SKM-1 treated with dmso at 0.1 percent for 144 hours (cell line): Measurements from ENCODE around the gene DENND6A.
A peak's percentile ranks its signal among the peaks of the same experiment; 100 is the strongest.

Source experiments
- DNase-seq: peaks from one replicate; lab custom pipeline; 2025; ENCODE audit not compliant: unreplicated experiment; lab: John Stamatoyannopoulos, UW

DENND6A gene

GRCh38 chr3:57696801-57697321 is 4.0 kb upstream of the DENND6A start:
- DNase-seq, result no peak

- DNase-seq, result no peak
Measured at GRCh38 chr3:57694146-57694545, 1.3 kb upstream of the DENND6A start.

- DNase-seq, result peak; percentile 70
Measured at GRCh38 chr3:57692133-57692395, 813 bp downstream of the DENND6A start.

- no peak for DNase-seq
Measured at GRCh38 chr3:57691411-57692132, 1.3 kb downstream of the DENND6A start.

- DNase-seq, result no peak
Measured at GRCh38 chr3:57689367-57690053, 3.4 kb downstream of the DENND6A start.

GRCh38 chr3:57688291-57688690 is 4.6 kb downstream of the DENND6A start:
- no peak for DNase-seq

- no peak for DNase-seq
Measured at GRCh38 chr3:57683286-57683685, 9.6 kb downstream of the DENND6A start.

GRCh38 chr3:57682284-57682683 is 10.6 kb downstream of the DENND6A start:
- no peak for DNase-seq

- no peak for DNase-seq
Measured at GRCh38 chr3:57681691-57682090, 11.2 kb downstream of the DENND6A start.

GRCh38 chr3:57680046-57680445 is 12.8 kb downstream of the DENND6A start:
- no peak for DNase-seq

- DNase-seq, result no peak
Measured at GRCh38 chr3:57675530-57675929, 17.3 kb downstream of the DENND6A start.

- DNase-seq, result peak; percentile 11
Measured at GRCh38 chr3:57673156-57673555, 19.7 kb downstream of the DENND6A start.

GRCh38 chr3:57670543-57670942 is 22.3 kb downstream of the DENND6A start:
- no peak for DNase-seq

- DNase-seq, result no peak
Measured at GRCh38 chr3:57661404-57661803, 31.5 kb downstream of the DENND6A start.

- DNase-seq, result no peak
Measured at GRCh38 chr3:57659806-57660439, 33.0 kb downstream of the DENND6A start.

GRCh38 chr3:57659004-57659673 is 33.7 kb downstream of the DENND6A start:
- DNase-seq, result no peak

- DNase-seq, result no peak
Measured at GRCh38 chr3:57658536-57658935, 34.3 kb downstream of the DENND6A start.

GRCh38 chr3:57655727-57656126 is 37.1 kb downstream of the DENND6A start:
- DNase-seq, result no peak

GRCh38 chr3:57654267-57654666 is 38.6 kb downstream of the DENND6A start:
- no peak for DNase-seq

- no peak for DNase-seq
Measured at GRCh38 chr3:57652203-57652602, 40.7 kb downstream of the DENND6A start.

GRCh38 chr3:57647292-57647940 is 45.5 kb downstream of the DENND6A start:
- DNase-seq, result no peak
